ENCODE results near the gene CCDC12. TPM values are rescaled to one million over a fixed set of nuclear protein-coding genes. Genes with fewer than 3 reads are reported as not detected.

The CCDC12 gene
- total RNA-seq, 1 experiment from 2014 or later: 46.5 TPM

DNA sequence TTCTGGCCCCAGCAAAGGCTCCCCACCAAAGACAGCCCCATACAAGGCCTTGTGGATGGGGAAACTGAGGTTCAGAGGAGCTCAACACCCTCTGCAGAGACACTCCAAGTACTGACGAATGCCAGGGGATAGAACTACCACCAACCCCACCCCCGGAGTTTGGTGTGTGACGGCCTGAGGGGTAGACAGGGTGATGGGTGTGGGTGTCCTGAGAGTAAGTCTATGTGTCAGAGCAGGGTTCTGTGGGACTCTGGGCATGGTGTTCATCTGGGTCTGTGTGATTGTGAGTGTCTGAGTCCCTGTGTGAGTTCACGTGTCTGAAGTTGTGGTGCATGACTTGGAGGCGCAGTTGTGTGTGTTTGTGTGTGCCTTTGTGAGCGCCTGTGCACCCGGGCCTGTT lies 91.6 kb downstream of the CCDC12 start:
- Histone ChIP-seq H3K27ac (ENCODE audit: low read depth, low read length) (no peak overlapping the region), H3K9me3 (ENCODE audit: control insufficient read depth in 1 of 2, insufficient read depth in 1 of 2, low read depth in 1 of 2, low read length in 2 of 2) (no peaks in the 10 kb centered on the region), H3K4me1 (ENCODE audit: control insufficient read depth in 1 of 2, insufficient read depth in 2 of 2, low read length in 2 of 2) (no peaks in the 10 kb centered on the region), H3K9ac (ENCODE audit: low read length) (no peak overlapping the region), H3K27me3 (ENCODE audit: insufficient read depth, low read length) (no peaks in the 10 kb centered on the region), H3K79me2 (ENCODE audit: insufficient read depth, low read length) (no peaks in the 10 kb centered on the region), H2AFZ (ENCODE audit: low read depth, low read length, poor library complexity, severe bottlenecking) (no peak overlapping the region), H3K9me2 (ENCODE audit: insufficient read depth) (no peaks in the 10 kb centered on the region), H3K4me3 (replicated peaks in 1 of 2; ENCODE audit: low read depth in 1 of 2, low read length in 2 of 2) (no peak overlapping the region), H4K20me1 (ENCODE audit: insufficient read depth) (no peaks in the 10 kb centered on the region), H3K4me2 (ENCODE audit: low read length) (no peak overlapping the region), H3K36me3 (ENCODE audit: control insufficient read depth in 1 of 2, insufficient read depth in 2 of 2, low read length in 2 of 2) (no peaks in the 10 kb centered on the region)
- ChIA-PET POLR2A (no interaction called here), CTCF (no interaction called here), RAD21 (ENCODE audit: low non-redundant PET in 1 of 2, low total read pairs in 2 of 2, uncharacterized antibody in 2 of 2, unreplicated experiment in 2 of 2) (no interaction called here)
- DNase-seq (ENCODE audit: low read depth, low spot score): no peak
- ATAC-seq: no peak
- TF ChIP-seq SP1 (IDR thresholded peaks at IDR 0.05; ENCODE audit: low read depth): no peak
- no peak for TF ChIP-seq ELF1 (IDR thresholded peaks at IDR 0.05; ENCODE audit: borderline replicate concordance, low read depth)
- TF ChIP-seq POLR2A (IDR thresholded peaks at IDR 0.05; ENCODE audit: borderline replicate concordance, extremely low read depth, insufficient read depth, insufficient read length): no peak
- TF ChIP-seq YY1 (IDR thresholded peaks at IDR 0.05; ENCODE audit: extremely low read depth, insufficient replicate concordance, low read depth, low read length): no peak
- no peak for TF ChIP-seq ZNF274 (IDR thresholded peaks at IDR 0.05; ENCODE audit: low read depth, low read length)
- TF ChIP-seq, protein P1, sequence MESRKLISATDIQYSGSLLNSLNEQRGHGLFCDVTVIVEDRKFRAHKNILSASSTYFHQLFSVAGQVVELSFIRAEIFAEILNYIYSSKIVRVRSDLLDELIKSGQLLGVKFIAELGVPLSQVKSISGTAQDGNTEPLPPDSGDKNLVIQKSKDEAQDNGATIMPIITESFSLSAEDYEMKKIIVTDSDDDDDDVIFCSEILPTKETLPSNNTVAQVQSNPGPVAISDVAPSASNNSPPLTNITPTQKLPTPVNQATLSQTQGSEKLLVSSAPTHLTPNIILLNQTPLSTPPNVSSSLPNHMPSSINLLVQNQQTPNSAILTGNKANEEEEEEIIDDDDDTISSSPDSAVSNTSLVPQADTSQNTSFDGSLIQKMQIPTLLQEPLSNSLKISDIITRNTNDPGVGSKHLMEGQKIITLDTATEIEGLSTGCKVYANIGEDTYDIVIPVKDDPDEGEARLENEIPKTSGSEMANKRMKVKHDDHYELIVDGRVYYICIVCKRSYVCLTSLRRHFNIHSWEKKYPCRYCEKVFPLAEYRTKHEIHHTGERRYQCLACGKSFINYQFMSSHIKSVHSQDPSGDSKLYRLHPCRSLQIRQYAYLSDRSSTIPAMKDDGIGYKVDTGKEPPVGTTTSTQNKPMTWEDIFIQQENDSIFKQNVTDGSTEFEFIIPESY (IDR thresholded peaks at IDR 0.05; ENCODE audit: extremely low read depth, insufficient replicate concordance, low read length): no peak
- TF ChIP-seq, protein P2, sequence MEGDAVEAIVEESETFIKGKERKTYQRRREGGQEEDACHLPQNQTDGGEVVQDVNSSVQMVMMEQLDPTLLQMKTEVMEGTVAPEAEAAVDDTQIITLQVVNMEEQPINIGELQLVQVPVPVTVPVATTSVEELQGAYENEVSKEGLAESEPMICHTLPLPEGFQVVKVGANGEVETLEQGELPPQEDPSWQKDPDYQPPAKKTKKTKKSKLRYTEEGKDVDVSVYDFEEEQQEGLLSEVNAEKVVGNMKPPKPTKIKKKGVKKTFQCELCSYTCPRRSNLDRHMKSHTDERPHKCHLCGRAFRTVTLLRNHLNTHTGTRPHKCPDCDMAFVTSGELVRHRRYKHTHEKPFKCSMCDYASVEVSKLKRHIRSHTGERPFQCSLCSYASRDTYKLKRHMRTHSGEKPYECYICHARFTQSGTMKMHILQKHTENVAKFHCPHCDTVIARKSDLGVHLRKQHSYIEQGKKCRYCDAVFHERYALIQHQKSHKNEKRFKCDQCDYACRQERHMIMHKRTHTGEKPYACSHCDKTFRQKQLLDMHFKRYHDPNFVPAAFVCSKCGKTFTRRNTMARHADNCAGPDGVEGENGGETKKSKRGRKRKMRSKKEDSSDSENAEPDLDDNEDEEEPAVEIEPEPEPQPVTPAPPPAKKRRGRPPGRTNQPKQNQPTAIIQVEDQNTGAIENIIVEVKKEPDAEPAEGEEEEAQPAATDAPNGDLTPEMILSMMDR (IDR thresholded peaks at IDR 0.05 in 2 of 3, conservative IDR thresholded peaks at IDR 0.05 in 1 of 3; ENCODE audit: borderline replicate concordance in 1 of 3, insufficient read depth in 1 of 3, low read depth in 2 of 3, low read length in 2 of 3): no peak
- TF ChIP-seq, protein P3, sequence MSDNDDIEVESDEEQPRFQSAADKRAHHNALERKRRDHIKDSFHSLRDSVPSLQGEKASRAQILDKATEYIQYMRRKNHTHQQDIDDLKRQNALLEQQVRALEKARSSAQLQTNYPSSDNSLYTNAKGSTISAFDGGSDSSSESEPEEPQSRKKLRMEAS (IDR thresholded peaks at IDR 0.05): no peak
- no peak for TF ChIP-seq CEBPB (IDR thresholded peaks at IDR 0.05; ENCODE audit: low read depth)
- intact Hi-C loops (cut with micrococcal nuclease): no loop called here
- no TSS peak for BruUV-seq (replicated peaks)
